ENCODE measurements around the gene SLF2.

Gene SLF2

GRCh38 chr10:100966887-100967286 is 54.1 kb downstream of the SLF2 start:
- FAIRE-seq (no peak), DNase-seq (ENCODE audit: insufficient read length, low spot score) (no peak)
- TF ChIP-seq SPI1 (IDR thresholded peaks at IDR 0.05; ENCODE audit: low read depth, low read length), result no peak
- no peak for TF ChIP-seq PAX5 (IDR thresholded peaks at IDR 0.05; ENCODE audit: insufficient read depth, low read length, severe bottlenecking)
- TF ChIP-seq POLR2A (IDR thresholded peaks at IDR 0.05; ENCODE audit: low read depth, low read length), result no peak
- TF ChIP-seq POU2F2 (IDR thresholded peaks at IDR 0.05; ENCODE audit: low read depth, low read length), result no peak
- TF ChIP-seq POLR2AphosphoS5 (IDR thresholded peaks at IDR 0.05; ENCODE audit: low read depth, low read length), result no peak
- no peak for TF ChIP-seq TAF1 (IDR thresholded peaks at IDR 0.05; ENCODE audit: low read depth, low read length)

GRCh38 chr10:100967332-100967731 is 54.6 kb downstream of the SLF2 start:
- TF ChIP-seq POLR2A (IDR thresholded peaks at IDR 0.05; ENCODE audit: low read depth, low read length), result no peak
- no peak for TF ChIP-seq TAF1 (IDR thresholded peaks at IDR 0.05; ENCODE audit: low read depth, low read length)
- TF ChIP-seq POLR2AphosphoS5 (IDR thresholded peaks at IDR 0.05; ENCODE audit: low read depth, low read length), result no peak
- TF ChIP-seq PAX5 (IDR thresholded peaks at IDR 0.05; ENCODE audit: insufficient read depth, low read length, severe bottlenecking), result no peak
- TF ChIP-seq POU2F2 (IDR thresholded peaks at IDR 0.05; ENCODE audit: low read depth, low read length), result no peak
- no peak for TF ChIP-seq SPI1 (IDR thresholded peaks at IDR 0.05; ENCODE audit: low read depth, low read length)
- DNase-seq (ENCODE audit: insufficient read length, low spot score), result no peak
- FAIRE-seq, result no peak

DNA sequence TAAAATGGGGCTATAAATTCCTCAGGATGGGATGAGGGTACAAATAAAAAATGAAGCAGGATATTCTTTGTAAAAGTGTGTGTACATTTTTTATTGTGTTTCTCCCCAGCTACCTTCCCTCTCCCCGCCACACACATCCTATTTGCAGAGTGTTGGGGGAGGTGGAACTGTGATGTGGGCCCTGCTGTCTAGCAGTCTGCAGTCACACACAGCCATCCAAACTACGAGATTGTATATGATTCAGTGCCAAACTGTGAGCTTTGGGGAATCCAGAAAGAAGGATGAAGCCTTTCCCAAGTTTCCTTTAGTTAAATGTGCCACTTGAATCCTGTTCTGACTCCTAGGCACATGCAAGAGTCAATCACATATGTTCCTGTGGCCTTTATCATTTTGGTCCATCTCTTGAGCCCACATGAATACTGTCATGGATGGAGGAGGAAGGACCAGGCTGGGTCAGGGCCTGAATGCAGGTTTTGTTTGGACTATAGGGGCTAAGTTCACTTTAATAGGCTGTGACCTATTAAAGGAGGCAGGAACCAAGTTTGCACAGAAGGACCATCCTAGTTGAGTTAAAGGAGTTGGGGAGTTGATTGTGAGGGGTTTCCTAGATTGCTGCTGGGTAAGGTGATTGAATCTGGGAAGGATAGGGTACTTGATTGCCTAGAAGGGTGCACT is 55.4 kb downstream of the SLF2 start:
- TF ChIP-seq POU2F2 (IDR thresholded peaks at IDR 0.05; ENCODE audit: low read depth, low read length), result no peak
- no peak for TF ChIP-seq PAX5 (IDR thresholded peaks at IDR 0.05; ENCODE audit: insufficient read depth, low read length, severe bottlenecking)
- TF ChIP-seq POLR2AphosphoS5 (IDR thresholded peaks at IDR 0.05; ENCODE audit: low read depth, low read length), result no peak
- no peak for TF ChIP-seq POLR2A (IDR thresholded peaks at IDR 0.05; ENCODE audit: low read depth, low read length)
- TF ChIP-seq SPI1 (IDR thresholded peaks at IDR 0.05; ENCODE audit: low read depth, low read length), result no peak
- TF ChIP-seq TAF1 (IDR thresholded peaks at IDR 0.05; ENCODE audit: low read depth, low read length), result no peak
- no peak for FAIRE-seq
- DNase-seq (ENCODE audit: insufficient read length, low spot score), result no peak

DNA sequence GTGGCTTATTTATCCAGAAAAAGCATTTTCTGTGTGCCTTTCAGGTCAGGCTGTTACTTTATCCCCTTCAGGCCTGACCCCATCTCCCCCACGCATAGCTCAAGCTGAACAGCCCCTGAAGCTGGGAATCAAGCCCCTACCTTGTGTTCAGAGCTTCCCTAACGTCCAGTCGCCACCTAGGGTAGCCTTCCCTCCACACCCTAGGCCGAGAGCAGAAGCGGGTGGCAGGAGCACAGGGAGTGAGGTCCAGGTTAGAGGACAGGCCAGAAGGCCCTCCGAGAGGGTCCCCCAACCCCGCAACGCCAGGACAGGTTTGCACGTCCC is 56.1 kb downstream of the SLF2 start:
- no peak for FAIRE-seq
- DNase-seq (ENCODE audit: insufficient read length, low spot score), result no peak
- TF ChIP-seq POLR2A (IDR thresholded peaks at IDR 0.05; ENCODE audit: low read depth, low read length) (no peak), SPI1 (IDR thresholded peaks at IDR 0.05; ENCODE audit: low read depth, low read length) (no peak), TAF1 (IDR thresholded peaks at IDR 0.05; ENCODE audit: low read depth, low read length) (no peak), PAX5 (IDR thresholded peaks at IDR 0.05; ENCODE audit: insufficient read depth, low read length, severe bottlenecking) (no peak)

- DNase-seq (ENCODE audit: insufficient read length, low spot score), result peak; percentile 78
- FAIRE-seq, result peak; percentile 77
- TF ChIP-seq TAF1 (IDR thresholded peaks at IDR 0.05; ENCODE audit: low read depth, low read length) (no peak), SPI1 (IDR thresholded peaks at IDR 0.05; ENCODE audit: low read depth, low read length) (no peak), POU2F2 (IDR thresholded peaks at IDR 0.05; ENCODE audit: low read depth, low read length) (no peak), POLR2AphosphoS5 (IDR thresholded peaks at IDR 0.05; ENCODE audit: low read depth, low read length) (no peak), PAX5 (IDR thresholded peaks at IDR 0.05; ENCODE audit: insufficient read depth, low read length, severe bottlenecking) (no peak), POLR2A (IDR thresholded peaks at IDR 0.05; ENCODE audit: low read depth, low read length) (no peak)
Observed at GRCh38 chr10:100969187-100970075, 56.7 kb downstream of the SLF2 start, which contains the start of gene SEMA4G. Gene SEMA4G, plus strand, starts transcription at chr10:100969504. Its CDS starts 3,409 bp downstream, at chr10:100972913.

DNA sequence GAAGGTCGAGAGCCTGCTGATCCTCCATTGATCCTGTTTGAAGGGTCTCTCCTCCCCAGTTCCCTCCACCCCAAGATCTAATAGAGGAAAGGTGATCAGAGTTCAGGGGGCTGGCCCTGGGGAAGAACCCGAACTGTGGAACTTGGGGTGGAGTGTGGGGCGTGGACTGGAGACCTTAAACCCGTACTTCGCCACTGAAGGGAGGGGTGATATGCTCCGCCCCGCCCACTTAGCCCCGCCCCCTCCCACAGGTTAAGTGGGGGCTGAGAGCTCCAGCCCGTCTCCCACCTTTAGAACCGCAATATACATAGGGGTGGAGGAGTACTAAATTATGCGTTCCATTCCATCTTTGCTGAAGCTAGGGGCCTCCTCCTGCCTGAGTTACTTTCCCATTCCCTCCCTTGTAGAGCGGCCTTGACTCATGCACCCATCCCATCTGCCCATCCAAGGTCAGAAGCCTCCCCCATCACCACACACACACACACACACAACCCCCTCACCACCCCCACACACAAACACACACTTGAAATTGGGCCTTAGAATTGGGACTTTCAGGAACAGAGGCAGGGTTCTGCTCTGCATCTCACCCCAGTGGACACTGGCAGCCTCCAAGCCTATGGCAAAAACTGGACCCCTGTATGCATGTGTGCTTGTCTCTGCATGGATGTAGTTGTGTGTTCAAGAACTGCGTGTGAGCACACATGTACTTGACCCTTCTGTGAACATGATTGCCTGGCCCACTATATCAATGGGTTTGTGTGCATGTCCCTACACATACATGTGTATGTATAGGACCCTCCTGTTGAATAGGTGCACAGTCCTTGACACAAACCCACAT is 57.5 kb downstream of the SLF2 start:
- FAIRE-seq (no peak), DNase-seq (ENCODE audit: insufficient read length, low spot score) (no peak)
- no peak for TF ChIP-seq POLR2AphosphoS5 (IDR thresholded peaks at IDR 0.05; ENCODE audit: low read depth, low read length)
- TF ChIP-seq POU2F2 (IDR thresholded peaks at IDR 0.05; ENCODE audit: low read depth, low read length), result no peak
- no peak for TF ChIP-seq TAF1 (IDR thresholded peaks at IDR 0.05; ENCODE audit: low read depth, low read length)

GRCh38 chr10:100970914-100971811 is 58.4 kb downstream of the SLF2 start:
- no peak for FAIRE-seq
- DNase-seq (ENCODE audit: insufficient read length, low spot score), result no peak
- TF ChIP-seq SPI1 (IDR thresholded peaks at IDR 0.05; ENCODE audit: low read depth, low read length), result no peak

DNA sequence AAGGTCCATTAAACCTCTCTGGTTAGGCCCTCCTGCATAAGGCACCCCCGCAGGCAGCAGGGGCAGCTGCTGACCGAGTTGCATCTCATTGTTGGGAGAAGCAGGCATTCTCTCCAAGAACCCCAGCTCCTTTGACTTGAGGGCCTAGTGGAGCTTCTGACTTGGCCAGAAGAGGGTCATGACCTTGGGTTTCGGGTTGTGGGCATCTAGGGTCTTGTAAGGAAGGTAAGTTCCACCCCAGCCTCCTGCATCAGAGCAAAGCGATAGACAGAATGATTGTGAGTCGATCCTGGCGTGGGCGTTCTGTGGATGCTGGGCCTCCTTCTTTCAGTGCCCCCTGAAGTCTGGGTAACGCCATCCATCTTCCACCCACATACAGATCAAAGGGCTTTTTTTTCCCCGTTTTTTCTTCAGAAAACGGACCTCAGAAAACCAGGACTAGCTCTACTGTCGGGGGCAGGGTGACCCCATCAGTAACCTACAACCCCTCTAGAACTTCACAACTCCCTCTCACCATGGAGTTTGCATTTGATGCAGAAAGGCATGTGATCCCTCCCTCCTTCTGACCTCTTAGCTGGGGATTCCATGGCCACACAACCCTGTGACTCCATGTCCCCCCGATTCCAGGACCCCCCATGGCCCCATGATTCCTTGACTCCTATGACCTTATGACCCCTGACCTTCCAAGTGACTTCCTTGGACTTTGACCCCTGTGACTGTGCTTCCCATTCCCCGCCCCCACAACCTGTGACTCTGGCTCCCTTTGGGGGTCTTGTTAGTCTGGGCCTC is 59.5 kb downstream of the SLF2 start:
- TF ChIP-seq TAF1 (IDR thresholded peaks at IDR 0.05; ENCODE audit: low read depth, low read length), result no peak
- TF ChIP-seq PAX5 (IDR thresholded peaks at IDR 0.05; ENCODE audit: insufficient read depth, low read length, severe bottlenecking), result no peak
- TF ChIP-seq POLR2AphosphoS5 (IDR thresholded peaks at IDR 0.05; ENCODE audit: low read depth, low read length), result no peak
- no peak for TF ChIP-seq POLR2A (IDR thresholded peaks at IDR 0.05; ENCODE audit: low read depth, low read length)
- no peak for TF ChIP-seq SPI1 (IDR thresholded peaks at IDR 0.05; ENCODE audit: low read depth, low read length)
- no peak for TF ChIP-seq POU2F2 (IDR thresholded peaks at IDR 0.05; ENCODE audit: low read depth, low read length)
- DNase-seq (ENCODE audit: insufficient read length, low spot score) (no peak), FAIRE-seq (no peak)
